Mesendoderm (in vitro differentiated cells): ENCODE data around the gene NRXN3.

Source experiments
- DNase-seq: peaks from one replicate; pipeline ENCODE4 v3.0.0; 2013
- H2AK5ac ChIP-seq: 2 replicates; pipeline ENCODE4 v1.6.1; 2013; ENCODE audit warnings: low read length, inconsistent platforms
- H2BK120ac ChIP-seq: 2 replicates; pipeline ENCODE4 v1.6.1; 2013; ENCODE audit warnings: low read depth, mild to moderate bottlenecking, low read length, moderate library complexity, mixed read lengths
- H2BK15ac ChIP-seq: replicated peaks from 2 replicates; pipeline ENCODE4 v1.6.1; 2013; ENCODE audit warnings: low read depth, mild to moderate bottlenecking, moderate library complexity
- H2BK5ac ChIP-seq: 2 replicates; pipeline ENCODE4 v1.6.1; 2013; ENCODE audit warnings: low read length, inconsistent platforms
- H3K18ac ChIP-seq: 2 replicates; pipeline ENCODE4 v1.6.1; 2013; ENCODE audit warnings: mild to moderate bottlenecking, low read length, mixed read lengths
- H3K23ac ChIP-seq: one replicate; pipeline ENCODE4 v1.6.1; 2013; ENCODE audit warnings: low read length
- H3K27ac ChIP-seq: 2 replicates; pipeline ENCODE4 v1.5.1; 2013; ENCODE audit warnings: low read depth, mild to moderate bottlenecking, inconsistent platforms, low read length, moderate library complexity
- H3K27me3 ChIP-seq: 2 replicates; pipeline ENCODE4 v1.6.1; 2013; ENCODE audit warnings: low read length, control low read depth, mild to moderate bottlenecking, inconsistent platforms; ENCODE audit not compliant: insufficient read depth, poor library complexity
- H3K36me3 ChIP-seq: 2 replicates; pipeline ENCODE4 v1.6.1; 2013; ENCODE audit warnings: low read length, inconsistent platforms; ENCODE audit not compliant: control insufficient read depth, insufficient read depth
- H3K4ac ChIP-seq: one replicate; pipeline ENCODE4 v1.6.1; 2013; ENCODE audit warnings: low read depth, mild to moderate bottlenecking, low read length, moderate library complexity
- H3K4me1 ChIP-seq: 2 replicates; pipeline ENCODE4 v1.6.1; 2013; ENCODE audit warnings: low read depth, low read length, inconsistent platforms; ENCODE audit not compliant: control insufficient read depth
- H3K4me2 ChIP-seq: 2 replicates; pipeline ENCODE4 v1.6.1; 2013; ENCODE audit warnings: low read length
- H3K4me3 ChIP-seq: 2 replicates; pipeline ENCODE4 v1.5.1; 2013; ENCODE audit warnings: mild to moderate bottlenecking, low read length
- H3K56ac ChIP-seq: one replicate; pipeline ENCODE4 v1.6.1; 2013; ENCODE audit warnings: low read length
- H3K79me1 ChIP-seq: 2 replicates; pipeline ENCODE4 v1.6.1; 2013; ENCODE audit warnings: low read length, inconsistent platforms
- H3K79me2 ChIP-seq: 2 replicates; pipeline ENCODE4 v1.6.1; 2013; ENCODE audit warnings: mild to moderate bottlenecking, low read length; ENCODE audit not compliant: control insufficient read depth, insufficient read depth
- H3K9ac ChIP-seq: 2 replicates; pipeline ENCODE4 v1.6.1; 2013; ENCODE audit warnings: low read length, inconsistent platforms
- H4K5ac ChIP-seq: one replicate; pipeline ENCODE4 v1.6.1; 2013; ENCODE audit warnings: low read length
- H4K8ac ChIP-seq: one replicate; pipeline ENCODE4 v1.6.1; 2013; ENCODE audit warnings: low read depth, mild to moderate bottlenecking, control low read depth, low read length, moderate library complexity
- WGBS: extraction: QIAGEN DNeasy Blood & Tissue Kit; methylation state at CpG from one replicate; pipeline ENCODE4 v1.1.7; 2013; ENCODE audit warnings: low lambda C conversion rate, missing lambda C conversion rate; ENCODE audit not compliant: insufficient coverage; ENCODE audit errors: extremely low coverage; 5-methylcytosine and 5-hydroxymethylcytosine counted together

Gene NRXN3

GRCh38 chr14:78202976-78203375 lies 32.8 kb downstream of the NRXN3 start:
- Histone ChIP-seq H4K8ac (no peak overlapping the region), H3K27me3 (no peaks in the 10 kb centered on the region), H3K18ac (no peak overlapping the region), H3K4me2 (no peak overlapping the region), H2BK5ac (no peak overlapping the region), H3K4me1 (no peaks in the 10 kb centered on the region), H3K23ac (no peak overlapping the region), H2BK120ac (no peak overlapping the region), H2AK5ac (no peak overlapping the region), H3K36me3 (no peaks in the 10 kb centered on the region), H3K4ac (no peak overlapping the region), H3K56ac (no peak overlapping the region), H3K9ac (no peak overlapping the region), H4K5ac (no peak overlapping the region), H3K4me3 (no peak overlapping the region), H3K79me1 (no peaks in the 10 kb centered on the region), H2BK15ac (no peak overlapping the region), H3K79me2 (no peaks in the 10 kb centered on the region), H3K27ac (no peak overlapping the region)
- no CpG with 5 or more reads among the region's 1 CpG for WGBS
- peak; percentile 7 for DNase-seq

DNA sequence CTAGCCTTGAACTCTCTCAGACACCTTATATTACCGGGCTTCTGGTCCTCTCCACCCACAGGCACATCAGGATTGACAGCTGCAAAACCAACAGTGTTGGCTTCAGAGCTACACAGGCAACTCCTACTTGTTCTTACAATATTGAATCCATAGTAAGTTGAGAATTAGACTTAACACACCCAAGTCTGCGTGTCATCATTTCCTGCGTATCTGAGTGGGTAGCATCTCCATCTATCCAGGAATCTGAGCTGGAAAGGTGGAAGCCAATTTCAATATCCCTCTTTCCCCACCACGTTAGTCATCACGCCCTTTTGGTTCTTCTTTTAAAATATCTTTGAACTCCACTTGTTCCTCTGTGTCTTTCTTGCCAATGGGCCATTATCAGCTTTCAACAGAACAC lies 37.2 kb downstream of the NRXN3 start:
- Histone ChIP-seq H3K4me1 (no peaks in the 10 kb centered on the region), H3K4ac (no peak overlapping the region), H3K4me2 (no peak overlapping the region), H2BK15ac (no peak overlapping the region), H3K27me3 (no peaks in the 10 kb centered on the region), H3K9ac (no peak overlapping the region), H3K4me3 (no peak overlapping the region), H3K56ac (no peak overlapping the region), H2BK5ac (no peak overlapping the region), H4K8ac (no peak overlapping the region), H4K5ac (no peak overlapping the region), H2BK120ac (no peak overlapping the region), H3K23ac (no peak overlapping the region), H3K79me2 (no peaks in the 10 kb centered on the region), H3K18ac (no peak overlapping the region), H2AK5ac (no peak overlapping the region), H3K27ac (no peak overlapping the region), H3K79me1 (no peaks in the 10 kb centered on the region), H3K36me3 (no peaks in the 10 kb centered on the region)
- no peak for DNase-seq
- WGBS: no CpG with 5 or more reads among the region's 5 CpGs

DNA sequence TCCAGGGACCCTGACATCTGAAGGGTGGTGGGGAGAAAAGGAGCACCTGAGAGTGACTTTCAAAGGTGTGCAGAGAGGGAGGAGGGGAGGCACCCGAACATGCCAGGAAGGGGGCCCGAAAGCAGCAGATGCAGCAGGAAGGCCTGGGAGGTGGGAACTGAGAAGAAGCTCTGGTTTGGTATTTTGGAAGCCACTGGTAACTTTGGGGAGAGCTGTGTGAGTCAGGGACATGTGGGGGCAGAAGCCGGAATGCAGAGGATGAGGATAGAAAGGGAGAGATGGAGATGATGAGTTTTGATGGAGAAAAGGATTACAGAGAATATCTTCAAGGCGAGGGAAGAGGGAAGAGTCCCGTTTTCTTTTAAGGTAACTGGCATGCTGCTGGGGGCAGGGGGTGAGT lies 50.1 kb downstream of the NRXN3 start:
- Histone ChIP-seq H3K9ac (no peak overlapping the region), H3K4me3 (no peak overlapping the region), H2BK15ac (no peak overlapping the region), H3K18ac (no peak overlapping the region), H2AK5ac (no peak overlapping the region), H3K79me2 (no peaks in the 10 kb centered on the region), H2BK120ac (no peak overlapping the region), H3K36me3 (no peaks in the 10 kb centered on the region), H2BK5ac (no peak overlapping the region), H3K27ac (no peak overlapping the region), H3K27me3 (no peaks in the 10 kb centered on the region), H3K4ac (no peak overlapping the region), H3K23ac (no peak overlapping the region), H4K8ac (no peak overlapping the region), H3K4me2 (no peak overlapping the region), H3K4me1 (no peaks in the 10 kb centered on the region), H4K5ac (no peak overlapping the region), H3K56ac (no peak overlapping the region), H3K79me1 (no peaks in the 10 kb centered on the region)
- 100% methylated on average over 2 of the region's 5 CpGs for WGBS
- no peak for DNase-seq

GRCh38 chr14:78222746-78223145 lies 52.6 kb downstream of the NRXN3 start:
- Histone ChIP-seq H2BK15ac (no peak overlapping the region), H4K8ac (no peak overlapping the region), H3K4me3 (no peak overlapping the region), H3K4me2 (no peak overlapping the region), H2BK120ac (no peak overlapping the region), H3K18ac (no peak overlapping the region), H3K9ac (no peak overlapping the region), H2BK5ac (no peak overlapping the region), H3K4ac (no peak overlapping the region), H3K4me1 (no peaks in the 10 kb centered on the region), H2AK5ac (no peak overlapping the region), H4K5ac (no peak overlapping the region), H3K79me1 (no peaks in the 10 kb centered on the region), H3K79me2 (no peaks in the 10 kb centered on the region), H3K23ac (no peak overlapping the region), H3K56ac (no peak overlapping the region), H3K27ac (no peak overlapping the region), H3K27me3 (no peaks in the 10 kb centered on the region), H3K36me3 (no peaks in the 10 kb centered on the region)
- no peak for DNase-seq

DNA sequence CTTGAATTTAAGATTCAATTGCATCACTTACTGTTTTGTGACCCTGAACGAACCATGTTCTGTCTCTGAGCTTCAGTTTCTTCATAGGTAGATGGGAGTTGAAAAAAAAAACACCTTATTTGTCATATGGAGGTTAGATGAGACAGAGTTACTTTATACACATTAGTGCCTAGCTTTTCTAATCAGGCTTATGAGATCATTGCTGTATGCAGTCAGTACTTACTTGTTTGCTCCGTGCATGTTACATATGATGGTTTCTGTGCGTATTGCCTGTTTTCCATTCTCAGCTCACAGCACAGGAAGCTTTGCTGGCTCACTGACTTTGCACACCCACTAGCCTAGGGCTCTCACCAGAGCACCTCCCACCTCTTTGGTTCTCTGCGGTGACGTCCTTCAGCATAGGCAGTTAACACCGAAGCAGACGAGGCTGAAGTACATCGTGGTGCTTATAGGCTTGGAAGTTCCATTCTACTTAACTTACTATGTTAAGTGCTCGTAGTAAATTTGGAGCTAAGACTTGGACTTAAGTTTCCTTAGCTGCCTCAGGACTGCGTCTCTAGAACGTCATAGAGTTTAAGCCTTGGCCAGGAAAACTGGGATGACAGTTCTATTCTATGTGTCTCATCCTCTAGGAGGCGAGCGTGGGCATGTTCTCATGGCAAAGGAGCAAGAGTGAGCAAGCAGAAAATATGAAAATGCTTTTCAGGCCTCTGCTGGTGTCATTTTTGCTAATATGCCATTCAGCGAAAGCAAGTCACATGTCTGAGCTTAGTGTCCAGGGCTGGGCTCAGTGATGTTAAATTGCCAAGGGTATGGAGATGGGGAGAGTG lies 57.3 kb downstream of the NRXN3 start:
- no peak overlapping the region for H2BK15ac ChIP-seq
- H3K56ac ChIP-seq: no peak overlapping the region
- no peaks in the 10 kb centered on the region for H3K27me3 ChIP-seq
- no peak overlapping the region for H3K18ac ChIP-seq
- no peak overlapping the region for H2AK5ac ChIP-seq
- no peak overlapping the region for H3K4me3 ChIP-seq
- WGBS: no CpG with 5 or more reads among the region's 14 CpGs
- H3K9ac ChIP-seq: no peak overlapping the region
- H3K4me1 ChIP-seq: no peaks in the 10 kb centered on the region
- no peak overlapping the region for H2BK120ac ChIP-seq
- H4K5ac ChIP-seq: peak overlapping the region; percentile 47
- no peaks in the 10 kb centered on the region for H3K36me3 ChIP-seq
- no peak overlapping the region for H3K4ac ChIP-seq
- no peak overlapping the region for H3K27ac ChIP-seq
- H3K23ac ChIP-seq: no peak overlapping the region
- DNase-seq: peak; percentile 37
- no peak overlapping the region for H4K8ac ChIP-seq
- no peaks in the 10 kb centered on the region for H3K79me1 ChIP-seq
- no peaks in the 10 kb centered on the region for H3K79me2 ChIP-seq
- H2BK5ac ChIP-seq: no peak overlapping the region
- H3K4me2 ChIP-seq: no peak overlapping the region
